ENCODE data around the gene ZNF777.
"Not testable (repeated sequence)": the region's sequence is repeated elsewhere in the genome, so short reads cannot be mapped to it uniquely, and the experiment has no call there.

Gene ZNF777

DNA sequence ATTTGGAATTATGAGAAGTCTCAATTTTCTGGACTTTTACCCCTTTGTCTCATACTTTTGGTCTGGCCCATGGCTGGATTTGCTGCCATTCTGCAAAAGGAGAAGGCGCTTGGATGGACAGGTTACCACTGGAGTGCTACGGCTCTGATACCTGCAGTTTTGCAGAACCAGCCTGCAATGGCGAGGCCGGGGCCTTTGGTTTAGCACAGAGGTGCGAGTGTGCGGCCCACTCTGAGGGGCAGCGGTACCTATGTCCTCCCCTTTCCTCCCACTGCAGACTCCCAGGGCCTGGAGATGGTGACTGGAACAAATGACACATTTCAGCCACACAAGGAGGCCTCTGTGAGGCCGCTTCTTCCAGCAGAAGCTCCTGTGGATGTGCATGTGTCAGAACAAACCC lies 11.9 kb downstream of the ZNF777 start:
- no peak for TF ChIP-seq CTCF (IDR thresholded peaks at IDR 0.05; ENCODE audit: insufficient read depth, low read length, missing control alignments)
- H3K4me3 ChIP-seq (ENCODE audit: low read depth, low read length) = no peak overlapping the region
- DNase-seq (ENCODE audit: low read depth, low spot score) = no peak
- ChIA-PET POLR2A (no interaction called here), CTCF (no interaction called here)

- CTCF ChIA-PET = interaction anchor here (1.2 to 2.1 kb wide), 2 partner anchors 15 to 23 kb away, joined by 4 to 10 read pairs; partner anchors contain the start of gene ZNF777
- DNase-seq (ENCODE audit: low read depth, low spot score); POLR2A ChIA-PET; H3K4me3 ChIP-seq (ENCODE audit: low read depth, low read length): not testable (repeated sequence)
These were observed 14.8 kb downstream of the ZNF777 start for GRCh38 chr7:149446026-149446425.

- no peak overlapping the region for H3K4me3 ChIP-seq (ENCODE audit: low read depth, low read length)
- ChIA-PET CTCF (interaction anchor here (1.8 kb wide), 1 partner anchor 16 kb away, joined by 4 read pairs; the partner anchor contains the start of gene ZNF777), POLR2A (no interaction called here)
- no peak for DNase-seq (ENCODE audit: low read depth, low spot score)
- no peak for TF ChIP-seq CTCF (IDR thresholded peaks at IDR 0.05; ENCODE audit: insufficient read depth, low read length, missing control alignments)
These were observed 16.6 kb downstream of the ZNF777 start for GRCh38 chr7:149444287-149444686.

GRCh38 chr7:149443523-149443922 lies 17.3 kb downstream of the ZNF777 start:
- no peak for DNase-seq (ENCODE audit: low read depth, low spot score)
- TF ChIP-seq CTCF (IDR thresholded peaks at IDR 0.05; ENCODE audit: insufficient read depth, low read length, missing control alignments) = no peak
- CTCF ChIA-PET = interaction anchor here (1.8 kb wide), 1 partner anchor 17 kb away, joined by 4 read pairs; the partner anchor contains the start of gene ZNF777
- POLR2A ChIA-PET = no interaction called here
- H3K4me3 ChIP-seq (ENCODE audit: low read depth, low read length) = no peak overlapping the region

- DNase-seq (ENCODE audit: low read depth, low spot score) = no peak
- ChIA-PET CTCF (interaction anchor here (1.8 kb wide), 1 partner anchor 18 kb away, joined by 4 read pairs; the partner anchor contains the start of gene ZNF777), POLR2A (interaction anchor here (0.6 kb wide), 1 partner anchor 394 kb away, joined by 3 read pairs; no protein-coding TSS in a partner anchor)
- no peak for TF ChIP-seq CTCF (IDR thresholded peaks at IDR 0.05; ENCODE audit: insufficient read depth, low read length, missing control alignments)
- no peak overlapping the region for H3K4me3 ChIP-seq (ENCODE audit: low read depth, low read length)
These were observed 17.9 kb downstream of the ZNF777 start for GRCh38 chr7:149442924-149443323.

GRCh38 chr7:149440222-149440621 lies 20.6 kb downstream of the ZNF777 start:
- CTCF ChIA-PET = interaction anchor here (0.6 to 0.7 kb wide), 2 partner anchors 18 to 55 kb away, joined by 3 read pairs; no protein-coding TSS in a partner anchor
- POLR2A ChIA-PET = interaction anchor here (1.1 kb wide), 1 partner anchor 20 kb away, joined by 4 read pairs; the partner anchor contains the start of gene ZNF777
- TF ChIP-seq CTCF (IDR thresholded peaks at IDR 0.05; ENCODE audit: insufficient read depth, low read length, missing control alignments) = no peak
- no peak for DNase-seq (ENCODE audit: low read depth, low spot score)
- no peak overlapping the region for H3K4me3 ChIP-seq (ENCODE audit: low read depth, low read length)

DNA sequence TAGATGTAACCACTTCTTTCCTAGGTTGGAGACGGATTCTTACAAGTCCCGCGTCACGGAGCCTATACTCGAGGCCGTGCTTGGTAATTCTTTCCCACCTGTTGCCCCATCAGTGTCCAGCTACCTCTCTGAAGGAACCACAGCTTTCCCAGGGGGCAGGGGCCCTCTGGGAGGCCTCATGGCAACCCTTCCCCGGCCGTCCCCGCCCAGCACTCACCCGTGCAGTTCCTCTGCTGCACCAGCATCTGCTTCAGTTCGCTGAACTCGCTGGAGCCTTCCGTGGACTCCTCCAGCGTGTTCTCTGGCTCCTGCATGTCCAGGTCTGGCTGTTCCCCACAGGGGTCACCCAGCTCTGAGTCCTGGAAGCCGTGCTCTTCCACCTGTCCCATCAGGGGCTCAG lies 24.5 kb downstream of the ZNF777 start:
- ChIA-PET CTCF (interaction anchor here (1.1 kb wide), 1 partner anchor 14 kb away, joined by 3 read pairs; no protein-coding TSS in a partner anchor), POLR2A (no interaction called here)
- no peak for TF ChIP-seq CTCF (IDR thresholded peaks at IDR 0.05; ENCODE audit: insufficient read depth, low read length, missing control alignments)
- DNase-seq (ENCODE audit: low read depth, low spot score) = no peak
- H3K4me3 ChIP-seq (ENCODE audit: low read depth, low read length) = no peak overlapping the region
